OCI-LY7 (cell line): ENCODE measurements around the gene SNRK.

Experiments used
- CTCF ChIP-seq: fragments of 200-600 bp; sonication (generic); conservative IDR thresholded peaks from 2 replicates; pipeline ENCODE4 v1.5.1; 2014; ENCODE audit warnings: mild to moderate bottlenecking, antibody characterized with exemption, low read length, moderate library complexity, mixed read lengths
- EZH2phosphoT487 ChIP-seq: fragments of 200-600 bp; sonication (generic); IDR thresholded peaks from 2 replicates; pipeline ENCODE4 v1.6.1; 2018; ENCODE audit warnings: low read depth, borderline replicate concordance, mild to moderate bottlenecking, mixed run types, antibody characterized with exemption, low read length, moderate library complexity, mixed read lengths

- no peak for TF ChIP-seq EZH2phosphoT487
- TF ChIP-seq CTCF: no peak
Measured at GRCh38 chr3:43323541-43323940, 37.2 kb downstream of the SNRK start.
